HCT116 (cell line): ENCODE measurements around the gene KLF9.

Experiments
- CTCF ChIP-seq, 3 experiments: fragments of 200-600 bp in 1 of 3; sonication (generic) in 1 of 3; IDR thresholded peaks in 2 of 3; conservative IDR thresholded peaks in 1 of 3; 2 replicates each; pipeline ENCODE4 v1.5.1; 2012 to 2017; ENCODE audit warnings: low read depth in 2 of 3, low read length in 2 of 3, antibody characterized with exemption in 1 of 3, borderline replicate concordance in 1 of 3, control low read depth in 1 of 3, mild to moderate bottlenecking in 1 of 3, mixed read lengths in 1 of 3, mixed run types in 1 of 3, moderate library complexity in 1 of 3; ENCODE audit not compliant: insufficient read depth in 1 of 3
- JUND ChIP-seq: IDR thresholded peaks from 2 replicates; pipeline ENCODE4 v1.6.1; 2012
- POLR2A ChIP-seq: IDR thresholded peaks from 2 replicates; pipeline ENCODE4 v1.7.0; 2011; ENCODE audit warnings: borderline replicate concordance; ENCODE audit not compliant: insufficient read depth, insufficient read length; ENCODE audit errors: extremely low read depth
- POLR2AphosphoS5 ChIP-seq: IDR thresholded peaks from 2 replicates; pipeline ENCODE4 v1.6.1; 2011; ENCODE audit warnings: mild to moderate bottlenecking, low read depth, low read length, moderate library complexity
- RAD21 ChIP-seq: IDR thresholded peaks from 2 replicates; pipeline ENCODE4 v1.6.1; 2012; ENCODE audit warnings: low read depth, mild to moderate bottlenecking

GRCh38 chr9:70421272-70422180 is 7.1 kb upstream of the KLF9 start:
- TF ChIP-seq POLR2AphosphoS5 (no peak), JUND (no peak), POLR2A (no peak), RAD21 (no peak), CTCF (IDR thresholded peaks at IDR 0.05 in 2 of 3, conservative IDR thresholded peaks at IDR 0.05 in 1 of 3; ENCODE audit: borderline replicate concordance in 1 of 3, insufficient read depth in 1 of 3, low read depth in 2 of 3, low read length in 2 of 3) (no peak)
